ENCODE results near the gene IZUMO1. TPM values are rescaled to one million over a fixed set of nuclear protein-coding genes. Genes with fewer than 3 reads are reported as not detected.

The IZUMO1 gene
- total and polyA plus RNA-seq, 2 donors (not counting 3 experiments of a cell fraction or from before 2014, with no cell fraction given) = 0.18 to 1.2 TPM

DNA sequence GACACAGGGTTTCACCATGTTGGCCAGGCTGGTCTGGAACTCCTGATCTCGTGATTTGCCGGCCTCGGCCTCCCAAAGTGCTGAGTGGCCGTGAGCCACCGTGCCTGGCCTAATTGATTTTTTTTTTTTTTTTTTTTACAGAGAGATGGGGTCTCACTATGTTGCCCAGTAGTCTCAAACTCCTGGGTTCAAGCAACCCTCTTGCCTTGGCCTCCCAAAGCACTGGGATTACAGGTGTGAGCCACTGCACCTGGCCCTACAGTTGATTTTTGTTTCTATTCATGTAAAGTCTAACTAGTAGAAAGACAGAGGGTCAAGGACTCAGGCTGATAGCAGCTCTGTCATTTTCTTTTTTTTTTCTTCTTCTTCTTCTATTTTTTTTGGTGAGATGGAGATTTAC lies 30.4 kb upstream of the IZUMO1 start:
- no TSS peak for BruUV-seq (replicated peaks)
- Histone ChIP-seq H3K27ac (ENCODE audit: insufficient read depth, low read depth, low read length) (no peak overlapping the region), H4K20me1 (replicated peaks; ENCODE audit: control insufficient read depth, extremely low read depth, insufficient read depth, low read length) (no peaks in the 10 kb centered on the region), H3K79me2 (ENCODE audit: control insufficient read depth, insufficient read depth, low read length) (no peaks in the 10 kb centered on the region), H3K4me3 (replicated peaks in 1 of 3; ENCODE audit: insufficient read depth in 1 of 3, low read depth in 1 of 3, low read length in 3 of 3) (no peak overlapping the region), H3K36me3 (ENCODE audit: control insufficient read depth in 2 of 2, extremely low read depth in 1 of 2, insufficient read depth in 2 of 2, low read length in 2 of 2) (no peaks in the 10 kb centered on the region), H3K27me3 (ENCODE audit: control insufficient read depth in 2 of 2, insufficient read depth in 2 of 2, low read length in 2 of 2) (no peaks in the 10 kb centered on the region), H3K4me1 (ENCODE audit: control insufficient read depth, extremely low read depth, insufficient read depth, low read length) (peaks cover 9% of the 10 kb centered on the region), H3K9me3 (replicated peaks; ENCODE audit: control insufficient read depth, insufficient read depth, low read length) (no peaks in the 10 kb centered on the region), H3K9me1 (replicated peaks; ENCODE audit: control insufficient read depth, extremely low read depth, insufficient read depth, low read length) (no peaks in the 10 kb centered on the region), H3K9ac (replicated peaks; ENCODE audit: extremely low read depth, insufficient read depth, low read length) (no peak overlapping the region), H2AFZ (ENCODE audit: low read depth, low read length) (no peak overlapping the region), H3K4me2 (ENCODE audit: insufficient read depth, low read length) (no peak overlapping the region)
- FAIRE-seq = no peak
- TF ChIP-seq GATA2 (IDR thresholded peaks at IDR 0.05; ENCODE audit: insufficient read depth, insufficient read length, low read depth, low read length) (no peak), POLR2AphosphoS5 (IDR thresholded peaks at IDR 0.05; ENCODE audit: insufficient read depth, low read depth, low read length) (no peak), MYC (IDR thresholded peaks at IDR 0.05; ENCODE audit: low read depth, low read length) (no peak), POLR2A (IDR thresholded peaks at IDR 0.05; ENCODE audit: low read depth, low read length) (no peak)
- TF ChIP-seq, protein P1, sequence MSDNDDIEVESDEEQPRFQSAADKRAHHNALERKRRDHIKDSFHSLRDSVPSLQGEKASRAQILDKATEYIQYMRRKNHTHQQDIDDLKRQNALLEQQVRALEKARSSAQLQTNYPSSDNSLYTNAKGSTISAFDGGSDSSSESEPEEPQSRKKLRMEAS (IDR thresholded peaks at IDR 0.05; ENCODE audit: insufficient read depth, insufficient read length) = no peak
- TF ChIP-seq, protein P2, sequence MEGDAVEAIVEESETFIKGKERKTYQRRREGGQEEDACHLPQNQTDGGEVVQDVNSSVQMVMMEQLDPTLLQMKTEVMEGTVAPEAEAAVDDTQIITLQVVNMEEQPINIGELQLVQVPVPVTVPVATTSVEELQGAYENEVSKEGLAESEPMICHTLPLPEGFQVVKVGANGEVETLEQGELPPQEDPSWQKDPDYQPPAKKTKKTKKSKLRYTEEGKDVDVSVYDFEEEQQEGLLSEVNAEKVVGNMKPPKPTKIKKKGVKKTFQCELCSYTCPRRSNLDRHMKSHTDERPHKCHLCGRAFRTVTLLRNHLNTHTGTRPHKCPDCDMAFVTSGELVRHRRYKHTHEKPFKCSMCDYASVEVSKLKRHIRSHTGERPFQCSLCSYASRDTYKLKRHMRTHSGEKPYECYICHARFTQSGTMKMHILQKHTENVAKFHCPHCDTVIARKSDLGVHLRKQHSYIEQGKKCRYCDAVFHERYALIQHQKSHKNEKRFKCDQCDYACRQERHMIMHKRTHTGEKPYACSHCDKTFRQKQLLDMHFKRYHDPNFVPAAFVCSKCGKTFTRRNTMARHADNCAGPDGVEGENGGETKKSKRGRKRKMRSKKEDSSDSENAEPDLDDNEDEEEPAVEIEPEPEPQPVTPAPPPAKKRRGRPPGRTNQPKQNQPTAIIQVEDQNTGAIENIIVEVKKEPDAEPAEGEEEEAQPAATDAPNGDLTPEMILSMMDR (IDR thresholded peaks at IDR 0.05; ENCODE audit: extremely low read depth in 1 of 2, insufficient read depth in 1 of 2, low read depth in 1 of 2, low read length in 2 of 2) = no peak
- intact Hi-C loops (cut with micrococcal nuclease) = no loop called here
- dilution Hi-C loops (cut with MboI; ENCODE audit: extremely low pct_ligation_motif_present, low sequenced_read_pairs) = no loop called here
- no peak for DNase-seq (ENCODE audit: low read depth, low spot score)
- ChIA-PET CTCF (interaction anchor here (1.0 kb wide), 1 partner anchor 11 kb away, joined by 3 read pairs; no protein-coding TSS in a partner anchor), POLR2A (no interaction called here)

DNA sequence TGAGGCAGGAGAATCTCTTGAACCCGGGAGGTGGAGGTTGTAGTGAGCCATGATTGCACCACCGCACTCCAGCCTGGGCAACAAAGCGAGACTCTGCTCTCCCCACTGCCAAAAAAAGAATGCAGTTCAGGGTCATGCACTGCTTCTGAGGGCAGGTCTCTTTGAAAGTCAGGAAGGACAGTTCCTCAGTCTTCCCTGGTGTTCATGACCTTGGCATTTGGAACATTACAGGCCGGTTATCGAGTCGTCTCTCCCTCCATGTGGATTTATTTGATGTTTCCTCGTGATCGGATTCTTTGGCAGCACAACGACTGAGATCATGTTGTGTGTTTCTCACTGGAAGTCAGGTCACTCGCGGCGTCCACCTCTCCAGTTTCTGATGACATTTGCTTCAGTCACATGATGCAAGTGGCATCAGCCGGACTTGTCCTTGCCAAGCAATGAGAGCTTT lies 25.8 kb upstream of the IZUMO1 start:
- FAIRE-seq (no peak), DNase-seq (ENCODE audit: low read depth, low spot score) (peak; percentile 13)
- H2AFZ ChIP-seq (ENCODE audit: low read depth, low read length) = no peak overlapping the region
- dilution Hi-C loops (cut with MboI; ENCODE audit: extremely low pct_ligation_motif_present, low sequenced_read_pairs) (no loop called here), intact Hi-C loops (cut with micrococcal nuclease) (no loop called here)
- H3K9ac ChIP-seq (replicated peaks; ENCODE audit: extremely low read depth, insufficient read depth, low read length) = no peak overlapping the region
- no peaks in the 10 kb centered on the region for H3K79me2 ChIP-seq (ENCODE audit: control insufficient read depth, insufficient read depth, low read length)
- no TSS peak for BruUV-seq (replicated peaks)
- no peaks in the 10 kb centered on the region for H4K20me1 ChIP-seq (replicated peaks; ENCODE audit: control insufficient read depth, extremely low read depth, insufficient read depth, low read length)
- no peaks in the 10 kb centered on the region for H3K27me3 ChIP-seq (ENCODE audit: control insufficient read depth in 2 of 2, insufficient read depth in 2 of 2, low read length in 2 of 2)
- CTCF ChIA-PET = no interaction called here
- H3K4me1 ChIP-seq (ENCODE audit: control insufficient read depth, extremely low read depth, insufficient read depth, low read length) = no peaks in the 10 kb centered on the region
- no peak overlapping the region for H3K4me3 ChIP-seq (replicated peaks in 1 of 3; ENCODE audit: insufficient read depth in 1 of 3, low read depth in 1 of 3, low read length in 3 of 3)
- no peaks in the 10 kb centered on the region for H3K9me3 ChIP-seq (replicated peaks; ENCODE audit: control insufficient read depth, insufficient read depth, low read length)
- POLR2A ChIA-PET = no interaction called here
- H3K27ac ChIP-seq (ENCODE audit: insufficient read depth, low read depth, low read length) = no peak overlapping the region
- H3K36me3 ChIP-seq (ENCODE audit: control insufficient read depth in 2 of 2, extremely low read depth in 1 of 2, insufficient read depth in 2 of 2, low read length in 2 of 2) = no peaks in the 10 kb centered on the region
- H3K9me1 ChIP-seq (replicated peaks; ENCODE audit: control insufficient read depth, extremely low read depth, insufficient read depth, low read length) = no peaks in the 10 kb centered on the region
- no peak overlapping the region for H3K4me2 ChIP-seq (ENCODE audit: insufficient read depth, low read length)
- no peak for TF ChIP-seq GATA2 (IDR thresholded peaks at IDR 0.05; ENCODE audit: insufficient read depth, insufficient read length, low read depth, low read length)
- TF ChIP-seq EZH2 (IDR thresholded peaks at IDR 0.05; ENCODE audit: borderline replicate concordance, low read depth, low read length, severe bottlenecking) = no peak
- TF ChIP-seq MYC (IDR thresholded peaks at IDR 0.05; ENCODE audit: low read depth, low read length) = no peak
- no peak for TF ChIP-seq POLR2AphosphoS5 (IDR thresholded peaks at IDR 0.05; ENCODE audit: insufficient read depth, low read depth, low read length)
- no peak for TF ChIP-seq FOS (IDR thresholded peaks at IDR 0.05; ENCODE audit: borderline replicate concordance, insufficient read depth, low read length)
- no peak for TF ChIP-seq POLR2A (IDR thresholded peaks at IDR 0.05; ENCODE audit: low read depth, low read length)
- TF ChIP-seq, protein P1 (IDR thresholded peaks at IDR 0.05; ENCODE audit: insufficient read depth, insufficient read length) = no peak
- TF ChIP-seq, protein P2 (IDR thresholded peaks at IDR 0.05; ENCODE audit: extremely low read depth in 1 of 2, insufficient read depth in 1 of 2, low read depth in 1 of 2, low read length in 2 of 2) = no peak
- TF ChIP-seq JUN (IDR thresholded peaks at IDR 0.05; ENCODE audit: borderline replicate concordance, insufficient read depth, insufficient read length, low read depth) = no peak

Data from endothelial cell of umbilical vein (primary cell).